HepG2 (cell line): ENCODE results near the gene HDAC10. TPM values are rescaled to one million over a fixed set of nuclear protein-coding genes. Genes with fewer than 3 reads are reported as not detected.
A peak's percentile ranks its signal among the peaks of the same experiment; 100 is the strongest.

ENCODE experiments used
- ATAC-seq: fragments of 200-7000 bp; cut with Tn5 transposase; 3 replicates; pipeline ENCODE4 v1.9.1; 2020; ENCODE audit warnings: mild to moderate bottlenecking, moderate library complexity
- BruUV-seq: library from RNA; stranded (reverse); fragments of 400-500 nt; replicated peaks from 2 replicates; lab custom pipeline; 2021; lab: Mats Ljungman, UMichigan
- CTCF ChIA-PET: fragments of 300-600 bp; formaldehyde crosslinking; extraction: SDS; loops from one replicate; lab custom pipeline; 2021; ENCODE audit warnings: low total read pairs, inconsistent platforms, low intra/inter-chr PET ratio; lab: Yijun Ruan, JAX
- POLR2A ChIA-PET: fragments of 350-600 bp; sonication (Branson Sonifier 250); formaldehyde crosslinking; loops from one replicate; lab custom pipeline; 2020; ENCODE audit warnings: antibody characterized with exemption, inconsistent platforms; lab: Yijun Ruan, JAX
- DNase-seq: peaks from one replicate; pipeline ENCODE4 v3.0.0-alpha.2; 2015; ENCODE audit warnings: low spot score
- FAIRE-seq: peaks from 3 replicates; lab custom pipeline; 2011; peaks lifted over from hg19 to GRCh38; lab: Jason Lieb, UNC
- H2AFZ ChIP-seq: one replicate; pipeline ENCODE4 v1.6.1; 2011; ENCODE audit warnings: low read length, inconsistent platforms
- H3K27ac ChIP-seq: fragments of 300-600 bp; 3 replicates; pipeline ENCODE4 v1.8.0; 2011; ENCODE audit warnings: mixed run types, mild to moderate bottlenecking, mixed read lengths, low read length, inconsistent platforms; ENCODE audit not compliant: insufficient read depth; ENCODE audit errors: extremely low read length
- H3K27me3 ChIP-seq, 2 experiments: fragments of 200-600 bp in 1 of 2; 2 replicates in 1 of 2; 3 replicates in 1 of 2; pipeline versions ENCODE4 v1.6.0 to v1.8.0; 2011; ENCODE audit warnings: low read length in 2 of 2, mild to moderate bottlenecking in 2 of 2, moderate library complexity in 2 of 2, inconsistent platforms in 1 of 2; ENCODE audit not compliant: insufficient read depth in 2 of 2, control insufficient read depth in 1 of 2
- H3K36me3 ChIP-seq, 2 experiments: fragments of 200-600 bp in 1 of 2; replicated peaks in 1 of 2; 2 replicates in 1 of 2; 3 replicates in 1 of 2; pipeline versions ENCODE4 v1.5.1 to v1.8.0; 2011; ENCODE audit warnings: low read length in 2 of 2, inconsistent platforms in 1 of 2; ENCODE audit not compliant: insufficient read depth in 2 of 2, control insufficient read depth in 1 of 2
- H3K4me1 ChIP-seq: 2 replicates; pipeline ENCODE4 v1.5.1; 2012; ENCODE audit warnings: low read length, inconsistent platforms; ENCODE audit not compliant: insufficient read depth
- H3K4me2 ChIP-seq: 2 replicates; pipeline ENCODE4 v1.6.0; 2011; ENCODE audit warnings: low read depth, low read length, inconsistent platforms
- H3K4me3 ChIP-seq, 3 experiments: fragments of 200-600 bp in 1 of 3; sonication (generic), shearing (Covaris generic) in 1 of 3; replicated peaks in 1 of 3; 2 replicates each; pipeline ENCODE4 v1.5.1; 2011 to 2016; ENCODE audit warnings: low read length in 3 of 3, inconsistent platforms in 2 of 3, low read depth in 2 of 3, mild to moderate bottlenecking in 2 of 3, control low read depth in 1 of 3, mixed read lengths in 1 of 3; ENCODE audit not compliant: insufficient read depth in 1 of 3
- H3K79me2 ChIP-seq: one replicate; pipeline ENCODE4 v1.6.1; 2011; ENCODE audit warnings: low read length, inconsistent platforms; ENCODE audit not compliant: insufficient read depth
- H3K9ac ChIP-seq: 2 replicates; pipeline ENCODE4 v1.6.0; 2011; ENCODE audit warnings: mild to moderate bottlenecking, low read depth, low read length, inconsistent platforms; ENCODE audit not compliant: insufficient read depth
- H3K9me3 ChIP-seq: 2 replicates; pipeline ENCODE4 v1.5.1; 2012; ENCODE audit warnings: mild to moderate bottlenecking, low read length
- H4K20me1 ChIP-seq: 2 replicates; pipeline ENCODE4 v1.6.0; 2011; ENCODE audit warnings: inconsistent platforms, mild to moderate bottlenecking, low read length, moderate library complexity; ENCODE audit not compliant: insufficient read depth
- EP300 ChIP-seq, 3 experiments: sonication (generic) in 1 of 3; formaldehyde crosslinking in 1 of 3; IDR thresholded peaks; 2 replicates each; pipeline versions ENCODE4 v1.5.1 to v1.6.1; 2011 to 2020; ENCODE audit warnings: low read depth in 2 of 3, low read length in 2 of 3, borderline replicate concordance in 1 of 3, improper control_type of control experiment in 1 of 3, mild to moderate bottlenecking in 1 of 3, missing genetic modification reagents in 1 of 3, moderate library complexity in 1 of 3
- HNF4G ChIP-seq, 2 experiments: sonication (generic) in 1 of 2; formaldehyde crosslinking in 1 of 2; IDR thresholded peaks; 2 replicates each; pipeline versions ENCODE4 v1.4.0 to v1.6.1; 2011 to 2020; ENCODE audit warnings: borderline replicate concordance in 2 of 2, low read depth in 2 of 2, mild to moderate bottlenecking in 2 of 2, low read length in 1 of 2, missing genetic modification reagents in 1 of 2, moderate library complexity in 1 of 2
- SALL1 ChIP-seq: sonication (generic); formaldehyde crosslinking; IDR thresholded peaks from 2 replicates; pipeline ENCODE4 v1.8.0; 2022; ENCODE audit warnings: mild to moderate bottlenecking, missing genetic modification reagents
- ZFP41 ChIP-seq: sonication (generic); formaldehyde crosslinking; IDR thresholded peaks from 2 replicates; pipeline ENCODE4 v1.4.0; 2020; ENCODE audit warnings: mild to moderate bottlenecking, missing genetic modification reagents, borderline replicate concordance
- ZMYM3 ChIP-seq: sonication (generic); formaldehyde crosslinking; IDR thresholded peaks from 2 replicates; pipeline ENCODE4 v1.5.1; 2020; ENCODE audit warnings: mild to moderate bottlenecking, missing genetic modification reagents
- ZNF331 ChIP-seq: sonication (generic); formaldehyde crosslinking; IDR thresholded peaks from 2 replicates; pipeline ENCODE4 v1.4.0; 2020; ENCODE audit warnings: missing genetic modification reagents
- ZNF790 ChIP-seq: sonication (generic); formaldehyde crosslinking; IDR thresholded peaks from 2 replicates; pipeline ENCODE4 v1.8.0; 2022; ENCODE audit warnings: missing genetic modification reagents, mild to moderate bottlenecking, borderline replicate concordance
- WGBS: methylation state at CpG from one replicate; pipeline ENCODE4 v1.1.6; 2017; ENCODE audit warnings: low lambda C conversion rate; 5-methylcytosine and 5-hydroxymethylcytosine counted together
- in situ Hi-C: cut with HindIII; loops from 2 replicates; pipeline ENCODE4 v1.10.0; 2017; ENCODE audit warnings: low pct_unique_long_range_greater_than_20kb; ENCODE audit not compliant: extremely low pct_ligation_motif_present
- intact Hi-C: fragments of 100-400 bp; cut with micrococcal nuclease; formaldehyde crosslinking; loops from one replicate; pipeline ENCODE4 v1.10.0; 2022; ENCODE audit not compliant: unreplicated experiment
- polyA plus RNA-seq, 8 experiments: library from polyadenylated mRNA; depleted of rRNA in 3 of 8; stranded (reverse) in 7 of 8; unstranded in 1 of 8; fragments of >200 nt; fragmentation: Illumina TruSeq in 4 of 8; extraction: Trizol in 4 of 8; gene quantifications; 2 replicates each; pipeline versions ENCODE4 v1.2.1 to v1.2.3, GENCODE V29; 2011 to 2016; ENCODE audit warnings: low read depth in 4 of 8, missing spikeins in 1 of 8, mixed read lengths in 1 of 8; ENCODE audit not compliant: insufficient read depth in 1 of 8
- total RNA-seq, 5 experiments: library from RNA; depleted of rRNA; stranded (reverse); fragments of >200 nt; fragmentation: Illumina TruSeq; extraction: Trizol; gene quantifications; 2 replicates each; pipeline ENCODE4 v1.2.3, GENCODE V29; 2016; ENCODE audit warnings: low read depth in 1 of 5
- TF ChIP-seq, protein P1 (sequence below): sonication (generic); formaldehyde crosslinking; IDR thresholded peaks from 2 replicates; pipeline ENCODE4 v1.4.0; 2020; ENCODE audit warnings: missing genetic modification reagents, mild to moderate bottlenecking, borderline replicate concordance

The HDAC10 gene
- total and polyA plus RNA-seq, 2 of the 13 experiments (the other 11 are each of a cell fraction or from before 2014, with no cell fraction given), result 13.9 to 14.9 TPM

GRCh38 chr22:50226063-50226874 is 24.8 kb downstream of the HDAC10 start:
- Histone ChIP-seq H3K9ac (no peak overlapping the region), H4K20me1 (no peaks in the 10 kb centered on the region), H3K9me3 (no peaks in the 10 kb centered on the region), H3K27ac (no peak overlapping the region), H3K4me2 (no peak overlapping the region), H3K4me1 (peaks cover 11% of the 10 kb centered on the region), H3K36me3 (peaks cover 17 to 39% of the 10 kb centered on the region in 2 experiments; a peak in 4 of 5 replicates), H3K27me3 (no peaks in the 10 kb centered on the region), H3K79me2 (no peaks in the 10 kb centered on the region), H2AFZ (no peak overlapping the region), H3K4me3 (no peak overlapping the region)
- in situ Hi-C loops (no loop called here), intact Hi-C loops (no loop called here)
- DNase-seq, result no peak
- ChIA-PET POLR2A (no interaction called here), CTCF (no interaction called here)
- 97% methylated on average over 15 of the region's 31 CpGs for WGBS
- BruUV-seq, result no TSS peak
- no peak for FAIRE-seq
- no peak for ATAC-seq
- TF ChIP-seq ZNF790 (no peak), ZFP41 (no peak), ZMYM3 (CRISPR knock-in tag) (no peak)

- no peaks in the 10 kb centered on the region for H4K20me1 ChIP-seq
- H3K9ac ChIP-seq, result no peak overlapping the region
- no peak overlapping the region for H3K27ac ChIP-seq
- H3K4me1 ChIP-seq, result peaks cover 11% of the 10 kb centered on the region
- DNase-seq, result peak; percentile 44
- H3K27me3 ChIP-seq, result no peaks in the 10 kb centered on the region
- FAIRE-seq, result no peak
- no peaks in the 10 kb centered on the region for H3K9me3 ChIP-seq
- H3K4me3 ChIP-seq, result no peak overlapping the region
- CTCF ChIA-PET, result no interaction called here
- H3K4me2 ChIP-seq, result peak overlapping the region; percentile 12; the same call in 1 of the 2 replicates
- WGBS, result 87% methylated on average over 14 of the region's 24 CpGs
- peaks cover 20 to 48% of the 10 kb centered on the region in 2 experiments; a peak in 4 of 5 replicates for H3K36me3 ChIP-seq
- no peaks in the 10 kb centered on the region for H3K79me2 ChIP-seq
- in situ Hi-C loops (no loop called here), intact Hi-C loops (no loop called here)
- peak; percentile 42 for ATAC-seq
- BruUV-seq, result no TSS peak
- POLR2A ChIA-PET, result interaction anchor here (0.6 kb wide), 1 partner anchor 26 kb away, joined by 4 read pairs; no protein-coding TSS in a partner anchor
- H2AFZ ChIP-seq, result no peak overlapping the region
- peak; percentile 50 for TF ChIP-seq SALL1 (CRISPR knock-in tag)
- TF ChIP-seq, protein P1, sequence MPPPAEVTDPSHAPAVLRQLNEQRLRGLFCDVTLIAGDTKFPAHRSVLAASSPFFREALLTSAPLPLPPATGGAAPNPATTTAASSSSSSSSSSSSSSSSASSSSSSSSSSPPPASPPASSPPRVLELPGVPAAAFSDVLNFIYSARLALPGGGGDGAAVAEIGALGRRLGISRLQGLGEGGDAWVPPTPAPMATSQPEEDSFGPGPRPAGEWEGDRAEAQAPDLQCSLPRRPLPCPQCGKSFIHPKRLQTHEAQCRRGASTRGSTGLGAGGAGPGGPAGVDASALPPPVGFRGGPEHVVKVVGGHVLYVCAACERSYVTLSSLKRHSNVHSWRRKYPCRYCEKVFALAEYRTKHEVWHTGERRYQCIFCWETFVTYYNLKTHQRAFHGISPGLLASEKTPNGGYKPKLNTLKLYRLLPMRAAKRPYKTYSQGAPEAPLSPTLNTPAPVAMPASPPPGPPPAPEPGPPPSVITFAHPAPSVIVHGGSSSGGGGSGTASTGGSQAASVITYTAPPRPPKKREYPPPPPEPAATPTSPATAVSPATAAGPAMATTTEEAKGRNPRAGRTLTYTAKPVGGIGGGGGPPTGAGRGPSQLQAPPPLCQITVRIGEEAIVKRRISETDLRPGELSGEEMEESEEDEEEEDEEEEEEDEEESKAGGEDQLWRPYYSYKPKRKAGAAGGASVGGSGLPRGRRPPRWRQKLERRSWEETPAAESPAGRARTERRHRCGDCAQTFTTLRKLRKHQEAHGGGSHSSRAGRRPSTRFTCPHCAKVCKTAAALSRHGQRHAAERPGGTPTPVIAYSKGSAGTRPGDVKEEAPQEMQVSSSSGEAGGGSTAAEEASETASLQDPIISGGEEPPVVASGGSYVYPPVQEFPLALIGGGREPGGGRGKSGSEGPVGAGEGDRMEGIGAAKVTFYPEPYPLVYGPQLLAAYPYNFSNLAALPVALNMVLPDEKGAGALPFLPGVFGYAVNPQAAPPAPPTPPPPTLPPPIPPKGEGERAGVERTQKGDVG (CRISPR knock-in tag), result 0 out of 2 replicates have a peak, but pooled peaks have one; percentile 68
- TF ChIP-seq HNF4G (IDR thresholded peaks at IDR 0.05; ENCODE audit: borderline replicate concordance, low read depth, low read length), result peak; percentile 64; the same call in 1 of the 2 replicates
- TF ChIP-seq HNF4G (CRISPR knock-in tag; IDR thresholded peaks at IDR 0.05; ENCODE audit: borderline replicate concordance, low read depth), result no peak
- TF ChIP-seq ZNF331, result no peak
- 0 out of 4 replicates have a peak, but pooled peaks of 1 of the 2 experiments have one; percentile 13 for TF ChIP-seq EP300 (IDR thresholded peaks at IDR 0.05; ENCODE audit: low read depth in 2 of 2, low read length in 2 of 2)
- no peak for TF ChIP-seq EP300 (CRISPR knock-in tag; IDR thresholded peaks at IDR 0.05; ENCODE audit: borderline replicate concordance)
These were observed 25.7 kb downstream of the HDAC10 start for GRCh38 chr22:50225200-50225969.
